ENCODE data around the gene TSEN2. TPM values are rescaled to one million over a fixed set of nuclear protein-coding genes. Genes with fewer than 3 reads are reported as not detected.

Gene TSEN2
- total and polyA plus RNA-seq, 2 of the 4 experiments (the other 2 are of a cell fraction) = 9.5 to 14.2 TPM

GRCh38 chr3:12436514-12437220 is 47.6 kb upstream of the TSEN2 start:
- DNase-seq = peak; percentile 52
- H2BK120ac ChIP-seq (ENCODE audit: low read depth, low read length) = no peak overlapping the region
- H3K14ac ChIP-seq (replicated peaks; ENCODE audit: low read depth, low read length) = no peak overlapping the region
- H3K79me1 ChIP-seq (ENCODE audit: low read depth in 1 of 2, low read length in 2 of 2) = no peaks in the 10 kb centered on the region
- in situ Hi-C loops (cut with MboI; ENCODE audit: low sequenced_read_pairs) = no loop called here
- no peak overlapping the region for H2AK5ac ChIP-seq (ENCODE audit: low read depth, low read length)
- H3K9me1 ChIP-seq (ENCODE audit: insufficient read depth, low read length) = 0 out of 2 replicates have a peak, but pooled peaks cover 3% of the 10 kb centered on the region
- no TSS peak for BruUV-seq (replicated peaks)
- no peak overlapping the region for H3K9ac ChIP-seq (ENCODE audit: low read depth, low read length)
- H3K27ac ChIP-seq (ENCODE audit: insufficient read depth, low read length) = no peak overlapping the region
- no peak overlapping the region for H3K4me3 ChIP-seq (ENCODE audit: insufficient read depth, low read depth, low read length)
- no peak overlapping the region for H3K4ac ChIP-seq (ENCODE audit: low read depth, low read length)
- CTCF ChIA-PET = interaction anchor here (1.1 kb wide), 1 partner anchor 18 kb away, joined by 3 read pairs; no protein-coding TSS in a partner anchor
- H3K4me1 ChIP-seq (ENCODE audit: control insufficient read depth, insufficient read depth, low read length) = peaks cover 9% of the 10 kb centered on the region
- H3K4me2 ChIP-seq (ENCODE audit: low read depth, low read length) = peak overlapping the region; percentile 50
- dilution Hi-C loops (cut with HindIII; ENCODE audit: low sequenced_read_pairs, unreplicated experiment) = no loop called here
- H4K91ac ChIP-seq (ENCODE audit: insufficient read depth, low read depth, low read length) = no peak overlapping the region
- H2BK15ac ChIP-seq (ENCODE audit: low read depth, low read length) = no peak overlapping the region
- peak overlapping the region; percentile 26 for H2AFZ ChIP-seq (replicated peaks; ENCODE audit: low read length, poor library complexity)
- no peak overlapping the region for H2AK9ac ChIP-seq (replicated peaks; ENCODE audit: low read depth, low read length, poor library complexity)
- H3K56ac ChIP-seq (ENCODE audit: extremely low read depth, insufficient read depth, low read length) = no peak overlapping the region
- no peak overlapping the region for H2BK5ac ChIP-seq (ENCODE audit: low read depth, low read length, poor library complexity, severe bottlenecking)
- ATAC-seq (ENCODE audit: low read depth) = peak; percentile 46
- 80% methylated on average over 1 of the region's 12 CpGs; no CpG with 5 or more reads in 1 of the 2 experiments for WGBS, 2 experiments (ENCODE audit: extremely low coverage in 2 of 2, insufficient read length in 1 of 2)
- peaks cover 6% of the 10 kb centered on the region; the same call in 1 of the 2 replicates for H3K36me3 ChIP-seq (ENCODE audit: control insufficient read depth, insufficient read depth, low read length)
- H4K5ac ChIP-seq (ENCODE audit: low read depth, low read length) = no peak overlapping the region; the same call in 1 of the 2 replicates
- H4K20me1 ChIP-seq (ENCODE audit: insufficient read depth, low read length) = no peaks in the 10 kb centered on the region
- intact Hi-C loops (cut with micrococcal nuclease) = no loop called here
- H4K8ac ChIP-seq (ENCODE audit: low read depth in 2 of 2, low read length in 2 of 2) = no peak overlapping the region
- no peaks in the 10 kb centered on the region for H3K9me3 ChIP-seq (ENCODE audit: control insufficient read depth, insufficient read depth, low read length)
- POLR2A ChIA-PET (ENCODE audit: unreplicated experiment) = no interaction called here
- no peak overlapping the region for H3K23ac ChIP-seq (ENCODE audit: low read depth, low read length)
- no peaks in the 10 kb centered on the region for H3K27me3 ChIP-seq (ENCODE audit: control insufficient read depth, insufficient read depth, low read length)
- H3K18ac ChIP-seq (ENCODE audit: low read depth, low read length) = no peak overlapping the region
- H2BK20ac ChIP-seq (ENCODE audit: low read depth, low read length) = no peak overlapping the region; the same call in 1 of the 2 replicates
- TF ChIP-seq MAFK (IDR thresholded peaks at IDR 0.05; ENCODE audit: low read depth, low read length) (no peak), MAZ (IDR thresholded peaks at IDR 0.05; ENCODE audit: borderline replicate concordance, low read depth, low read length) (no peak), CHD1 (IDR thresholded peaks at IDR 0.05; ENCODE audit: low read depth, low read length) (no peak), CEBPB (IDR thresholded peaks at IDR 0.05; ENCODE audit: low read depth, low read length) (no peak), SMC3 (IDR thresholded peaks at IDR 0.05; ENCODE audit: low read depth, low read length) (no peak), MXI1 (IDR thresholded peaks at IDR 0.05; ENCODE audit: borderline replicate concordance, low read depth, low read length) (no peak), RAD21 (IDR thresholded peaks at IDR 0.05; ENCODE audit: low read length) (no peak), USF2 (IDR thresholded peaks at IDR 0.05; ENCODE audit: low read depth, low read length) (no peak), NFE2L2 (IDR thresholded peaks at IDR 0.05; ENCODE audit: low read depth, low read length) (no peak), ELK1 (IDR thresholded peaks at IDR 0.05; ENCODE audit: borderline replicate concordance, low read depth, low read length) (no peak), RFX5 (IDR thresholded peaks at IDR 0.05; ENCODE audit: low read depth, low read length) (no peak), BHLHE40 (IDR thresholded peaks at IDR 0.05; ENCODE audit: low read depth, low read length) (no peak), FOS (IDR thresholded peaks at IDR 0.05; ENCODE audit: low read depth, low read length) (no peak), RCOR1 (IDR thresholded peaks at IDR 0.05; ENCODE audit: insufficient replicate concordance, low read length) (no peak)
- TF ChIP-seq, protein P1, sequence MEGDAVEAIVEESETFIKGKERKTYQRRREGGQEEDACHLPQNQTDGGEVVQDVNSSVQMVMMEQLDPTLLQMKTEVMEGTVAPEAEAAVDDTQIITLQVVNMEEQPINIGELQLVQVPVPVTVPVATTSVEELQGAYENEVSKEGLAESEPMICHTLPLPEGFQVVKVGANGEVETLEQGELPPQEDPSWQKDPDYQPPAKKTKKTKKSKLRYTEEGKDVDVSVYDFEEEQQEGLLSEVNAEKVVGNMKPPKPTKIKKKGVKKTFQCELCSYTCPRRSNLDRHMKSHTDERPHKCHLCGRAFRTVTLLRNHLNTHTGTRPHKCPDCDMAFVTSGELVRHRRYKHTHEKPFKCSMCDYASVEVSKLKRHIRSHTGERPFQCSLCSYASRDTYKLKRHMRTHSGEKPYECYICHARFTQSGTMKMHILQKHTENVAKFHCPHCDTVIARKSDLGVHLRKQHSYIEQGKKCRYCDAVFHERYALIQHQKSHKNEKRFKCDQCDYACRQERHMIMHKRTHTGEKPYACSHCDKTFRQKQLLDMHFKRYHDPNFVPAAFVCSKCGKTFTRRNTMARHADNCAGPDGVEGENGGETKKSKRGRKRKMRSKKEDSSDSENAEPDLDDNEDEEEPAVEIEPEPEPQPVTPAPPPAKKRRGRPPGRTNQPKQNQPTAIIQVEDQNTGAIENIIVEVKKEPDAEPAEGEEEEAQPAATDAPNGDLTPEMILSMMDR (conservative IDR thresholded peaks at IDR 0.05; ENCODE audit: low read depth, low read length) = no peak

Measured in IMR-90 (cell line).